Measurements from ENCODE around the gene CACNA2D2. TPM values are rescaled to one million over a fixed set of nuclear protein-coding genes. Genes with fewer than 3 reads are reported as not detected.

Gene CACNA2D2
- total and polyA plus RNA-seq, 2 of the 8 experiments (the other 6 are each of a cell fraction or from before 2014, with no cell fraction given), result 14.1 to 25.0 TPM

DNA sequence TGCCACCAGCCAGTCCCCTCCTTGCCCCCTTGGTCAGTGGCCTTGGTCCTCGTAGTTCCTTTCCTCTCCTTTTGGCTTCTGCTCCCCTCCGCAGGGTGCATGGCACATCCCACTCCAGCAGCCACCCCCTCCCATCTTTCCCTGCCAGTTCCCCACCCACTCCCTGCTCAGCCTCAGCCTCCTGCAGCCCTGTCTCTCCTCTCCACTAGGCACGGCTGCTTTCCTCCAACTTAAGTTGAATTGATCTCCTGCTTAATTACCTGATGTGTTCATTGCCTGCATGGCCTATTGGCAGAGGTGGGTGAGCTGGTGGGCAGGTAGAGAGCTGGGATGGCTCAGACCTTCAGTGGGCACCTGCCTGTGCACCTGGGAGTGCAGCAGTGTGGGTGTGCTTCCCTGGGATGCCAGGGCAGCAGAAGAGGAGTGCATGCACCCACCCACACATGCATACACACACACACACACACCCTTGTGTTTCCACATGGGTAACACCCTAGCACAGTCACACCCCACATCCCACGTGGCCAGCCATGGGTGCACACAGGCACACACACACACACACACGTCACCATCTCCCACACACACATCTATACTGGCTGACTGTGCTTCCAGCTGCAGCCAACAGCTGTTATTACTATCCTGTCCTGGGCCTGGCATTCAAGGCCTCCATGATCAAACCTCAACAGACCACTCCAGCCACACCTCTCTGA, 33.2 kb upstream of the CACNA2D2 start:
- ChIA-PET CTCF (ENCODE audit: partially characterized antibody) (interaction anchor here (0.8 to 24.6 kb wide), 11 partner anchors 13 to 167 kb away, joined by 3 to 473 read pairs (median 15); partner anchors contain the start of gene CACNA2D2), POLR2A (ENCODE audit: partially characterized antibody) (interaction anchor here (1.1 kb wide), 1 partner anchor 13 kb away, joined by 6 read pairs; no protein-coding TSS in a partner anchor)

More for the DNA sequence above, 33.2 kb upstream of the CACNA2D2 start:
- peaks cover 0 to 4% (median 2%) of the 10 kb centered on the region in 4 experiments; a peak in 2 of 7 replicates for H3K27me3 ChIP-seq (replicated peaks in 1 of 4; ENCODE audit: control insufficient read depth in 3 of 4, extremely low read depth in 1 of 4, insufficient read depth in 3 of 4, low read length in 3 of 4)
- H3K4me3 ChIP-seq (ENCODE audit: extremely low read depth in 1 of 4, insufficient read depth in 2 of 4, low read depth in 3 of 4, low read length in 4 of 4), result no peak overlapping the region
- DNase-seq (ENCODE audit: low read depth in 1 of 2, low spot score in 2 of 2), result no peak
- H2AFZ ChIP-seq (ENCODE audit: low read length), result no peak overlapping the region
- no peaks in the 10 kb centered on the region for H4K20me1 ChIP-seq (replicated peaks in 1 of 2; ENCODE audit: control insufficient read depth in 1 of 2, insufficient read depth in 2 of 2, low read length in 2 of 2)
- no peak for FAIRE-seq
- WGBS, 2 experiments (ENCODE audit: extremely low coverage in 1 of 2, insufficient coverage in 1 of 2, insufficient read length in 1 of 2, insufficient replicate concordance in 2 of 2, low coverage in 1 of 2, low lambda C conversion rate in 2 of 2, missing lambda C conversion rate in 1 of 2), result 90% methylated on average over 3 of the region's 5 CpGs; no CpG with 5 or more reads in 1 of the 2 experiments
- H3K4me2 ChIP-seq (ENCODE audit: insufficient read depth in 1 of 2, low read depth in 2 of 2, low read length in 2 of 2), result no peak overlapping the region
- no peaks in the 10 kb centered on the region for H3K79me1 ChIP-seq (ENCODE audit: low read depth, low read length)
- H2AK5ac ChIP-seq (ENCODE audit: low read depth, low read length), result peak overlapping the region; percentile 32
- H2BK20ac ChIP-seq (ENCODE audit: low read length), result no peak overlapping the region
- H2BK120ac ChIP-seq (replicated peaks; ENCODE audit: low read depth, low read length), result no peak overlapping the region
- peak overlapping the region; percentile 53; the same call in 1 of the 2 replicates for H2BK12ac ChIP-seq (ENCODE audit: low read depth, low read length)
- peak overlapping the region; percentile 68 for H4K91ac ChIP-seq (replicated peaks; ENCODE audit: insufficient read length, low read length)
- no peak overlapping the region for H3K56ac ChIP-seq (replicated peaks; ENCODE audit: insufficient read length, low read depth, low read length)
- H2BK15ac ChIP-seq (ENCODE audit: low read length), result peak overlapping the region; percentile 10
- H3K23ac ChIP-seq (ENCODE audit: insufficient read length), result no peak overlapping the region
- no peak overlapping the region for H3K9ac ChIP-seq (replicated peaks in 1 of 4; ENCODE audit: extremely low read depth in 1 of 4, low read depth in 3 of 4, low read length in 3 of 4)
- TF ChIP-seq RFX5 (IDR thresholded peaks at IDR 0.05; ENCODE audit: borderline replicate concordance, low read depth, low read length) (no peak), ASH2L (IDR thresholded peaks at IDR 0.05; ENCODE audit: low read length) (no peak), TCF12 (IDR thresholded peaks at IDR 0.05; ENCODE audit: low read depth, low read length) (no peak), SIRT6 (IDR thresholded peaks at IDR 0.05; ENCODE audit: low read length) (no peak), GABPA (IDR thresholded peaks at IDR 0.05; ENCODE audit: borderline replicate concordance, insufficient read depth, low read length) (no peak), HDAC6 (IDR thresholded peaks at IDR 0.05; ENCODE audit: low read depth, low read length) (no peak)
- TF ChIP-seq, protein P1, sequence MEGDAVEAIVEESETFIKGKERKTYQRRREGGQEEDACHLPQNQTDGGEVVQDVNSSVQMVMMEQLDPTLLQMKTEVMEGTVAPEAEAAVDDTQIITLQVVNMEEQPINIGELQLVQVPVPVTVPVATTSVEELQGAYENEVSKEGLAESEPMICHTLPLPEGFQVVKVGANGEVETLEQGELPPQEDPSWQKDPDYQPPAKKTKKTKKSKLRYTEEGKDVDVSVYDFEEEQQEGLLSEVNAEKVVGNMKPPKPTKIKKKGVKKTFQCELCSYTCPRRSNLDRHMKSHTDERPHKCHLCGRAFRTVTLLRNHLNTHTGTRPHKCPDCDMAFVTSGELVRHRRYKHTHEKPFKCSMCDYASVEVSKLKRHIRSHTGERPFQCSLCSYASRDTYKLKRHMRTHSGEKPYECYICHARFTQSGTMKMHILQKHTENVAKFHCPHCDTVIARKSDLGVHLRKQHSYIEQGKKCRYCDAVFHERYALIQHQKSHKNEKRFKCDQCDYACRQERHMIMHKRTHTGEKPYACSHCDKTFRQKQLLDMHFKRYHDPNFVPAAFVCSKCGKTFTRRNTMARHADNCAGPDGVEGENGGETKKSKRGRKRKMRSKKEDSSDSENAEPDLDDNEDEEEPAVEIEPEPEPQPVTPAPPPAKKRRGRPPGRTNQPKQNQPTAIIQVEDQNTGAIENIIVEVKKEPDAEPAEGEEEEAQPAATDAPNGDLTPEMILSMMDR (IDR thresholded peaks at IDR 0.05; ENCODE audit: control extremely low read depth in 1 of 3, insufficient read depth in 1 of 3, low read depth in 1 of 3, low read length in 3 of 3), result no peak
- H3K36me3 ChIP-seq (ENCODE audit: control insufficient read depth in 2 of 4, insufficient read depth in 4 of 4, low read length in 3 of 4), result no peaks in the 10 kb centered on the region
- no peak overlapping the region for H3K4ac ChIP-seq (replicated peaks; ENCODE audit: insufficient read length, low read depth, low read length)
- H4K8ac ChIP-seq (ENCODE audit: extremely low read depth, insufficient read depth, low read length), result no peak overlapping the region
- H3K9me3 ChIP-seq (ENCODE audit: insufficient read depth in 2 of 2, low read depth in 1 of 2, low read length in 1 of 2), result no peaks in the 10 kb centered on the region
- no peak overlapping the region for H4K5ac ChIP-seq (ENCODE audit: insufficient read length, low read depth, low read length)
- no peak overlapping the region for H3K27ac ChIP-seq (ENCODE audit: low read depth, low read length)
- H2BK5ac ChIP-seq (ENCODE audit: low read depth, low read length), result peak overlapping the region; percentile 71
- no peaks in the 10 kb centered on the region for H3K79me2 ChIP-seq (ENCODE audit: control insufficient read depth in 1 of 2, insufficient read depth in 2 of 2, low read length in 2 of 2)
- no peak overlapping the region for H3K18ac ChIP-seq (ENCODE audit: extremely low read depth, low read length)
- H3K14ac ChIP-seq (ENCODE audit: insufficient read length), result no peak overlapping the region
- no peaks in the 10 kb centered on the region; the same call in 1 of the 2 replicates for H3K23me2 ChIP-seq (ENCODE audit: low read depth, low read length)
- peaks cover 6 to 18% (median 12%) of the 10 kb centered on the region in 4 experiments for H3K4me1 ChIP-seq (replicated peaks in 1 of 4; ENCODE audit: control insufficient read depth in 3 of 4, insufficient read depth in 4 of 4, low read length in 3 of 4)

All from H1 (cell line).